ENCODE data around the gene ZNF606. TPM values are rescaled to one million over a fixed set of nuclear protein-coding genes. Genes with fewer than 3 reads are reported as not detected.

The ZNF606 gene
- total and polyA plus RNA-seq, 9 of the 15 experiments (the other 6 are each of a cell fraction or from before 2014, with no cell fraction given) = 0.03 to 0.98 (median 0.28) TPM

GRCh38 chr19:58021541-58022282 lies 19.1 kb upstream of the ZNF606 start (continued):
- TF ChIP-seq REST (IDR thresholded peaks at IDR 0.05; ENCODE audit: borderline replicate concordance) = peak; percentile 39; the same call in 1 of the 2 replicates
- TF ChIP-seq REST (CRISPR knock-in tag; IDR thresholded peaks at IDR 0.05; ENCODE audit: low read depth) = no peak
- TF ChIP-seq ELF2 (CRISPR knock-in tag; IDR thresholded peaks at IDR 0.05) = no peak
- TF ChIP-seq STAT5B (CRISPR knock-in tag; IDR thresholded peaks at IDR 0.05) = no peak
- no peak for TF ChIP-seq SMARCA4 (IDR thresholded peaks at IDR 0.05)
- TF ChIP-seq ZNF318 (IDR thresholded peaks at IDR 0.05; ENCODE audit: borderline replicate concordance in 1 of 2, low read depth in 1 of 2) = no peak
- TF ChIP-seq ZNF75A (CRISPR knock-in tag; IDR thresholded peaks at IDR 0.05) = no peak
- TF ChIP-seq ZNF175 (CRISPR knock-in tag; IDR thresholded peaks at IDR 0.05; ENCODE audit: low read depth) = no peak
- TF ChIP-seq ZBTB9 (CRISPR knock-in tag; IDR thresholded peaks at IDR 0.05) = no peak
- no peak for TF ChIP-seq BDP1 (IDR thresholded peaks at IDR 0.05; ENCODE audit: insufficient read depth, insufficient read length)
